ENCODE results near the gene DRC1.
"Not testable (repeated sequence)": the region's sequence is repeated elsewhere in the genome, so short reads cannot be mapped to it uniquely, and the experiment has no call there.

Gene DRC1

DNA sequence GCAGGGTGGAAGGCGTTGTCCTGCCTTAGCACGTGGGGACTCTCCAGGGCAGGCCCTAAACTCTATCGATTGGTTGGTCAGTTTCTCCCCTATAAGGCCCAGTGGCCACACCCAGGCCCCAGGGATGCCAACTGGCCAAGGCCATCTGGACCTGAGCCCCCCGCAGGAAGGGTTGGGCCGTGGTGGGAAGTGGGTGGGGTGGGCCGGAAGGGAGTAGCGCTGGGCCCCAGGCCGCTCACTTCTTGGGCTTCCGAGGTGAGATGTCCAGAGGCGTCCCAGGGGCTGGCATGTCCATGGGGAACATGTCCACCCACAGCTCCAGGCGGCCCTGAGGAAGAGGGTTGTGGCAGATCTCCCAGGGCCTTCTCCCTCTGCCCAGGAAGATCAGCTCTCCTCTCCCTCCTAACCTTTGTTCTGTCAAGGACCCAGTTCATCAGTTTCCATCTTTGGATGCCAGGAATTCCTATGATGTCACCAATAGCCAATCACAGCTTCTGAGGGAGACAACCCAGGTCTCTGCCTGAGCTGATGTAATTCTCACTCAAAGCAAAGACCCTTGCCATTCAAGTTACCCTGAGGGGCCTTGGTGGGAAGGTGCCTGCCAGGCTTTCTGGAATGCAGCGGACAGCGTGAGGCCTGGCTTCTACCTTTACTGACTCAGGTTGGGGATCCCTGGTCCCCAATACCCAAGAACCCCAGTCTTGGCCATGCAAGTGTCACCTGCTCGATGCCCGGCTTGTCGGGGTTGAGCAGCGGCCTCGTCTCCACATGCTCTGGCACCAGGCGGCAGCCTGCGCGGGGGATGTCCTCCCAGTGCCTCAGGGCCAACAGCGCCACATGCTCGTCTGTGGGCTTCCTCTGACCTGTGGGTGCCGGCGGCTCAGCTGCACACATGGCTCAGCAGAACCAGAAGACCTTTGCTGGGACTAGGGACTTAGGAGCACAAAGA is 61.8 kb downstream of the DRC1 start:
- peak; percentile 58 for DNase-seq (ENCODE audit: low spot score)

DNA sequence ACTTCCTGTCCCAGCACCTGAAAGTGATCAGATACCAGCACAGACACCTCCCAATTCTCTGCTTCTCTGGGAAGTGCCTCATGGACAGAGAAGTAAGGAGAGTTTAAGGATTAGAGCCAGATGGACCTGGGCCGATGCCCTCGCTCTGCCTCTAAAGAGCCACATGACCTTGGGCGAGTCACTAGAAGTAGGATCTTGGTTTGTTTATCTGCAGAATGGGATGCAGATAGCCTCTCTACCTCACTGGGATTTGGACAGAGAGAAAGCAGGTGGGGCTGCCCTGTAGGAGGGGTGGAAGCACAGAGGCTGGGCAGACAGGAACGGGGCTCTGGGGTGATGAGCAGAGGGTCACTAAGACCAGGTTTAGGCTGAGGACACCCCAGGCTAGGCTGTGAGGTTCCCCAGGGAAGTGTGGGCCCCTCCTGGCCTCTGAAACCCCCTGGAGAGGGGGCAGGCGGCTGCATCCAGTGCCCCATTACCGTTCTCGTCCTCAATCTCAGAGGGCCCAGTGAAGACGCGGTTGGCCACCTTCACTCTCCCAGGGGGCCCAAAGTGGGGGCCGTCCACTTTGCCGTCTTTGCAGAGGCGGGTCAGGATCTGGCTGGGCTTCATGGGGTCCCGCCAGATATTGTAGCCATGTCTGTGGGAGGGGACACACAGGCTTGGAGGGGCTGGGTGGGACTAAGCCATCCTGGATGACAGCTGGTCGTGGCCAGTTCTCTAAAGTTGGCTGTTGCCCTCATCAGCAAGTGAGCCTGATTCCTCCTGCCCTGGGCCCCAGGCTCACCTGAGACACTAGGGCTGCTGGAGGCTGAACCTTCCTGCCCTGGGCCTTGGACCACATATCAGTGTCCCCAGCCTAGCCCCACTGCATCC is 62.9 kb downstream of the DRC1 start:
- DNase-seq (ENCODE audit: low spot score): peak; percentile 31

DNA sequence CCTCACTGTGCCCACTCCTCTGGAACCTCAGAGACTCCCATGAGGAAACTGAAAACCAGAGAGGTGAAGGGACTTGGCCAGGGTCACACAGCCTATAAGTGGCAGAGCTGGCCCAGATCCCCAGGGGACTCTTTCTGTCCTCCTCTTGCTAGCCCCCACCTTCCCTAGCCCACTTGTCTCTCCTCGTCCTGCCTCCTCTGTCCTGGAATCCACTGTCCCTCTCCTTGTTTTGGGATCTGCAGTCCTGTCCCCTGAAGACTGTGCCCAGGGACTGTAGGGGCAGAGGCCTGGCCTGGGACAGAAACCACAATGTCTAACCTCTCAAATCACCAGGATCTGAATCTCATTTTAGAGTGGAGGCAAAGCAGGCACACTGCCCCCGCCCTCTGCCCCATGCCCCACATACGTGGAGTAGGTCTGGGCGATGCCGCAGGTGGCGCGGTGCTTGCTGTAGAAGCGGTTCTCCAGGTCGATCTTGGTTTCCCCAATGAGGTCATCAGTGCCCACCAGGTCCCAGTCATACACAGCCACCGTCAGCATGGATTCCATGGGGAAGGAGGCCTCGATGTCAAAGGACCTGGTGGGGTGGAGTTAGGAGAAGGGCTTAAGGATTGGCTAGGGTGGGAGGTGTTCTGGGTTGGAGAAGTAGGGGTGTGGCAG is 63.7 kb downstream of the DRC1 start:
- DNase-seq (ENCODE audit: low spot score): no peak

- no peak for DNase-seq (ENCODE audit: low spot score)
These were observed 64.3 kb downstream of the DRC1 start for GRCh38 chr2:26465981-26466471.

DNA sequence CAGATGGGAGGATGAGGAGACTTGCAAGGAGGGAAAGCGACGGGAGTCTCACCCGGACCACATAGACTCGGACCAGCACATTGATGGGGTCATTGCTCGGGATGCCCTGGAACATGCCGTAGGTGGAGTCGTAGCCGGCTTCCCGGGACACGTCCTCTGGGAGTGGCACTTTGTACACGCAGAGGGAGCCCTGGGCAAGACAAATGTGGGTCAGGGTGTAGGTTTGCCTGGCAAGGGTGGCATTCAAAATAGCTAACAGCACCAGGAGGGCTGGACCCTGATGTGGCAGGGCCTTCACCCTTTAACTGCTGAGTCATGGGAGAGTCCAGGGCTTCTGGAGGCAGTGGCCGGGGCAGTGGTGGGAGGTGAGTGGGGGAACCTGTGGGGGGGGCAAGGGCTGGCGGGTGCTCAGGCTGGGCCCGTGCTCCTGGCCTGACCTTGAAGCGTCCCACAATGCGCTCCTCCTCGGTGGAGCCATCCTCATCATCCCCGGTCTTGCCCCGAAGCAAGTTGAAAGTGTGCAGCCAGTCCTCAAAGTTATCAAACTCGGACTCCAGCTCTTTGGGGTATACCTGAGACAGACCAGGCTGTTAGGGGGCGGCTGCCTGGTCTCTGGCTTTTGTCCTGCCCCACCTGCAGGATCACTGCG is 65.1 kb downstream of the DRC1 start:
- DNase-seq (ENCODE audit: low spot score): no peak

DNA sequence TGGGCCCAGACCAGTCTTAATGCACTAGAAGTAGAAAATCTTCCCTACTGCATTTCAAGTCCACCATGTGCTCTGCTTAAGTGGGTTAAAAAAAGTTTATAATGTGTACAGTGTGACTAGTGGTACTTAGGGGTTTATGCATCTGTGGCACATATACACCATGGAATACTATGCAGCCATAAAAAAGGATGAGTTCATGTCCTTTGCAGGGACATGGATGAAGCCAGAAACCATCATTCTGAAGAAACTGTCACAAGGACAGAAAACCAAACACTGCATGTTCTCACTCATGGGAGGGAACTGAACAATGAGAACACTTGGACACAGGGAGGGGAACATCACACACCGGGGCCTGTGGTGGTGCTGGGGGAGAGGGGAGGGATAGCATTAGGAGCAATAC is 66.8 kb downstream of the DRC1 start:
- DNase-seq (ENCODE audit: low spot score): not testable (repeated sequence)

GRCh38 chr2:26469092-26469710 is 67.5 kb downstream of the DRC1 start:
- no peak for DNase-seq (ENCODE audit: low spot score)

DNA sequence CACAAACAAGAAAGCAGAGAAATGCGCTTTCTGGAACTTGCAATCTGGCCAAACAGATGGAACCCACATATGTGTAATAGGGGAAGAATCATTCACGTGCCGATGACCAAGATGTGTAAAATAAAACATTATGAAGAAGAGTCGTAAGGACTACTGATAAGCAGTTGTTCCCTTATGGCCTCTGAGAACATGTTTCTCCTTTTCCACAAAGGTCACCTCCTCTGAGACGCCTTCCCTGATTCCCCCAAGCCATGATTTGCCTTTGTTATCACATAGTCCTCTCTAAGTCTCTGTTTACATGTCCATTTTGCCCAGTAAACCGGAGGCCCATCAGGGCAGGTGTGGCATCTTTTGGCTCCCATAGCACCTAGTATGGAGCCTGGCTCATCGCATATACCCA is 68.2 kb downstream of the DRC1 start:
- no peak for DNase-seq (ENCODE audit: low spot score)

- DNase-seq (ENCODE audit: low spot score): no peak
These were observed 69.0 kb downstream of the DRC1 start for GRCh38 chr2:26470601-26471260.

DNA sequence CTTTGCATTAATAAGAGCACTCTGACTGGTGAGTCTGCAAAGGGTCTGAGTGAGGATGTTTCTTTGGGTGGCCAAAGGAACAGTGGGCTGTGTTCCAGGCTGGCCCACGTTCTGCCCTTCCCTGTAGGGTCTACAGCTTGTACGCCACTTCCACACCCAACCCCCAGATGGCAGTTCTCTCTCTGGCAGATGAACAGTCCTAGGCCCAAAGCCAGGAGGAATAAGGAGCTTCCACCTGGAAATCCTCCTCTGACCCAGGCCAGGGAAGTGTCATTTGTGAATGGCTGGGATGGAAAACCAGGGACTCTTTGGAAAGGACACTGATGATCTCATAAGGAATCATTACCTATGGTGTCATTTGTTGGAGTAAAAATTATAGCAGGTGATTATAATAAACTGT is 69.6 kb downstream of the DRC1 start:
- no peak for DNase-seq (ENCODE audit: low spot score)

GRCh38 chr2:26471766-26472706 is 70.3 kb downstream of the DRC1 start:
- no peak for DNase-seq (ENCODE audit: low spot score)

DNA sequence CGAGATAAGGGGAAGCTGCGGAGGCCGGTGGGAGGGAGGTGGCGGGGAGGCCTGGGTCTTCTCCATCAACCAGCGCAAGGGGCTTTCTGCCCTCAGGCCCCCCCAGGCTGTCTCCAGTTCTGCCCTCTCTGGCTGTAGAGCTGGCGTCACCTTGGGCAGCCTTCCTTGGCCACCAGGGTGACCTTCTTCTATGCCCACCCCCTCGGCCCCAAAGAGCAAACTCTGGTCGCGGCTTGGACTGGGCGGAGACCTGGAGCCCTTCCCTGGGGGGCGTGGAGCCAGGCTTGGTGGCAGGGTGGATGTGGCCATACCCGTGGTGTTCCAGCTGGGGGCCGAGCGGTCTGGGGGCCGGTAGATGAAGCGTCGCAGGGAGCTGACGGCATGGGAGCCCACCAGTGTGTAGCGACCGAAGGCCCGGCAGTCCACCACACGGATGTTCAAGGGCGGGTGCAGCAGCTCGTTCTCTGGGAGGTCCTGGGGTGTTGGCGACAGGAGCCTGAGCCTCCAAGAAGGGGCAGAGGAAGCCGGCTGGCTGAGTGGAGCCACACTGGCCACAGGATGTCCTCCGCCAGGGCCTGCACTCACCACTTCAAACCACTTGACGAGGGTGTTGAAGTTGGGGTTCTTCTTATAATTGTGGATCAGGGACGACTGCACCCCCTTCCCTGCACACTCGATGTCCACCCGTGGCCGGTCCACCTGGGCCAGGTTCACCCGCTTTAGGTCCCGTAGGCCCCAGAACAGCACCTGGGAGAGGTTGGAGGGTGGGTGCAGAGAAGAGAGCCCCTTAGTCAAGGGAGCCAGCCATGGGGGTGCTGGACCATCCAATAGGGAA is 71.3 kb downstream of the DRC1 start:
- DNase-seq (ENCODE audit: low spot score): no peak

- no peak for DNase-seq (ENCODE audit: low spot score)
These were observed 72.1 kb downstream of the DRC1 start for GRCh38 chr2:26473796-26474195.

DNA sequence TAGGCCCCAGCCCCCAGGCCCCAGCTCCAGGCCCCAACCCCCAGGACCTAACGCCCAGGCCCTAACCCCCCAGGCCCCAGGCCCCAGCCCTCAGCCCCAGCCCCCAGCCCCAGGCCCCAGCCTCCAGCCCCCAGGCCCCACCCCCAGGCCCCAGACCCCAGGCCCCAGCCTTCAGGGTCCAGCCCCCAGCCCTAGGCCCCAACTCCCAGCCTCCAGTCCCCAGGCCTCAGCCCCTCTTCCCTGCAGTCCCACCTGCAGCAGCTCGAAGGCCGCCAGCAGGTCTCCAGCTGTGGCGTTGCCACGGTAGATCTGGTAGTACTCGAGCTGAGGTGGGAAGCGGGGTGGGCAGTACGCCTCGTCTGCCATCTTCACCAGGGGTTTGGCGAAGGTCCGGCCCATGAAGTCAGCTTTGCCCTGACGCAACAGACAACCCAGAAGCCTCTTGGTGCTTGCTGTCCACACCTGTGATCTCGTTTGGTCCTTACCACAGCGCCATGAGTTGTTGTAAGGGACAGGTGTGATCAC is 72.6 kb downstream of the DRC1 start:
- DNase-seq (ENCODE audit: low spot score): no peak

- no peak for DNase-seq (ENCODE audit: low spot score)
These were observed 73.3 kb downstream of the DRC1 start for GRCh38 chr2:26475037-26475436.

GRCh38 chr2:26475832-26476501 is 74.2 kb downstream of the DRC1 start:
- no peak for DNase-seq (ENCODE audit: low spot score)

GRCh38 chr2:26477126-26477910 is 75.6 kb downstream of the DRC1 start:
- no peak for DNase-seq (ENCODE audit: low spot score)

Data from left forelimb (tissue), 1 donor.